Kidney epithelial cell (primary cell): ENCODE results near the gene TAPBPL. TPM values are rescaled to one million over a fixed set of nuclear protein-coding genes. Genes with fewer than 3 reads are reported as not detected.

ENCODE experiments used
- DNase-seq: peaks from one replicate; pipeline ENCODE4 v3.0.0-alpha.2; 2010; ENCODE audit warnings: low read depth
- H3K27me3 ChIP-seq: 2 replicates; pipeline ENCODE4 v1.6.0; 2011; ENCODE audit warnings: low read length; ENCODE audit not compliant: control insufficient read depth, insufficient read depth
- H3K36me3 ChIP-seq: 2 replicates; pipeline ENCODE4 v1.5.1; 2011; ENCODE audit warnings: low read length; ENCODE audit not compliant: control insufficient read depth, insufficient read depth
- H3K4me3 ChIP-seq: 2 replicates; pipeline ENCODE4 v1.5.1; 2011; ENCODE audit warnings: low read depth, mild to moderate bottlenecking, control low read depth, low read length
- CTCF ChIP-seq: IDR thresholded peaks from 2 replicates; pipeline ENCODE4 v1.5.1; 2011; ENCODE audit warnings: mild to moderate bottlenecking, moderate library complexity, low read length, control low read depth, inconsistent platforms; ENCODE audit not compliant: insufficient read depth, poor library complexity, severe bottlenecking
- total RNA-seq: library from RNA; depleted of rRNA; stranded (reverse); fragments of >200 nt; gene quantifications from 2 replicates; pipeline ENCODE4 v1.2.3, GENCODE V29; 2015

The TAPBPL gene
- total RNA-seq, 1 donor from 2014 or later: 14.4 TPM

- no peak for TF ChIP-seq CTCF
- H3K27me3 ChIP-seq: no peaks in the 10 kb centered on the region
Observed at GRCh38 chr12:6418796-6419195, 33.0 kb upstream of the TAPBPL start.

GRCh38 chr12:6420364-6420763 is 31.5 kb upstream of the TAPBPL start:
- Histone ChIP-seq H3K4me3 (no peak overlapping the region), H3K27me3 (no peaks in the 10 kb centered on the region)
- no peak for DNase-seq

More at GRCh38 chr12:6418796-6419195, 33.0 kb upstream of the TAPBPL start:
- Histone ChIP-seq H3K36me3 (no peaks in the 10 kb centered on the region), H3K4me3 (no peak overlapping the region)
- DNase-seq: no peak

GRCh38 chr12:6423267-6424007 is 28.4 kb upstream of the TAPBPL start:
- peak; percentile 55 for DNase-seq
- peak; percentile 85 for TF ChIP-seq CTCF
- H3K36me3 ChIP-seq: no peaks in the 10 kb centered on the region
- no peaks in the 10 kb centered on the region for H3K27me3 ChIP-seq
- H3K4me3 ChIP-seq: no peak overlapping the region

More at GRCh38 chr12:6420364-6420763, 31.5 kb upstream of the TAPBPL start:
- no peak for TF ChIP-seq CTCF
- H3K36me3 ChIP-seq: no peaks in the 10 kb centered on the region

- no peak for TF ChIP-seq CTCF
- DNase-seq: no peak
- Histone ChIP-seq H3K27me3 (no peaks in the 10 kb centered on the region), H3K4me3 (no peak overlapping the region), H3K36me3 (no peaks in the 10 kb centered on the region)
Observed at GRCh38 chr12:6424008-6424347, 27.9 kb upstream of the TAPBPL start.

GRCh38 chr12:6424866-6425265 is 27.0 kb upstream of the TAPBPL start:
- H3K27me3 ChIP-seq: no peaks in the 10 kb centered on the region
- H3K36me3 ChIP-seq: no peaks in the 10 kb centered on the region
- no peak for TF ChIP-seq CTCF
- no peak overlapping the region for H3K4me3 ChIP-seq
- no peak for DNase-seq
